A673 (cell line): ENCODE measurements around the gene IDE. TPM values are rescaled to one million over a fixed set of nuclear protein-coding genes. Genes with fewer than 3 reads are reported as not detected.

Experiments used
- BruUV-seq: library from RNA; stranded (reverse); fragments of 400-500 nt; replicated peaks from 2 replicates; lab custom pipeline; 2021; lab: Mats Ljungman, UMichigan
- CTCF ChIA-PET: fragments of 300-600 bp; sonication (Branson Sonifier 250); formaldehyde crosslinking; loops from one replicate; lab custom pipeline; 2022; ENCODE audit warnings: antibody characterized with exemption; lab: Charles Lee
- POLR2A ChIA-PET: fragments of 300-600 bp; sonication (Branson Sonifier 250); formaldehyde crosslinking; loops from one replicate; lab custom pipeline; 2022; ENCODE audit warnings: antibody characterized with exemption; ENCODE audit not compliant: low non-redundant PET; lab: Charles Lee
- DNase-seq: peaks from one replicate; pipeline ENCODE4 v3.0.0-alpha.2; 2015; ENCODE audit warnings: low spot score
- H3K27ac ChIP-seq: fragments of 200-600 bp; sonication (generic); 2 replicates; pipeline ENCODE4 v1.5.1; 2016; ENCODE audit warnings: mixed run types, low read depth, mild to moderate bottlenecking, mixed read lengths, antibody characterized with exemption, low read length; ENCODE audit not compliant: poor library complexity, severe bottlenecking
- H3K27me3 ChIP-seq: fragments of 200-600 bp; sonication (generic); replicated peaks from 2 replicates; pipeline ENCODE4 v1.6.1; 2017; ENCODE audit warnings: mixed run types, low read depth, mild to moderate bottlenecking, mixed read lengths, antibody characterized with exemption, low read length; ENCODE audit not compliant: insufficient read depth, poor library complexity
- H3K36me3 ChIP-seq: fragments of 200-600 bp; sonication (generic); 2 replicates; pipeline ENCODE4 v1.6.1; 2016; ENCODE audit warnings: mixed run types, mild to moderate bottlenecking, mixed read lengths, antibody characterized with exemption, low read length; ENCODE audit not compliant: insufficient read depth, poor library complexity, severe bottlenecking
- H3K4me1 ChIP-seq: fragments of 200-600 bp; sonication (generic); 2 replicates; pipeline ENCODE4 v1.6.1; 2017; ENCODE audit warnings: mixed run types, mild to moderate bottlenecking, mixed read lengths, antibody characterized with exemption, low read length; ENCODE audit not compliant: insufficient read depth, poor library complexity, severe bottlenecking
- H3K4me3 ChIP-seq: fragments of 200-600 bp; sonication (generic); 2 replicates; pipeline ENCODE4 v1.5.1; 2016; ENCODE audit warnings: low read depth, mixed run types, mild to moderate bottlenecking, mixed read lengths, low read length; ENCODE audit not compliant: poor library complexity, severe bottlenecking
- H3K9me3 ChIP-seq: fragments of 200-600 bp; sonication (generic); 2 replicates; pipeline ENCODE4 v1.6.1; 2016; ENCODE audit warnings: mixed run types, low read depth, mild to moderate bottlenecking, mixed read lengths, antibody characterized with exemption, low read length; ENCODE audit not compliant: poor library complexity, severe bottlenecking
- CTCF ChIP-seq: fragments of 300-800, 200-600 bp; sonication (generic); conservative IDR thresholded peaks from 2 replicates; pipeline ENCODE4 v1.5.1; 2017; ENCODE audit warnings: low read depth, mild to moderate bottlenecking, antibody characterized with exemption, low read length, moderate library complexity, mixed read lengths
- EZH2 ChIP-seq: fragments of 200-600 bp; sonication (generic); IDR thresholded peaks from 2 replicates; pipeline ENCODE4 v1.6.1; 2017; ENCODE audit warnings: borderline replicate concordance, low read depth, mild to moderate bottlenecking, mixed read lengths, antibody characterized with exemption, low read length; ENCODE audit not compliant: poor library complexity, severe bottlenecking
- intact Hi-C: fragments of 100-400 bp; cut with micrococcal nuclease; formaldehyde crosslinking; loops from one replicate; pipeline ENCODE4 v1.10.0; 2022; ENCODE audit not compliant: unreplicated experiment
- total RNA-seq: library from RNA; stranded (reverse); gene quantifications from 2 replicates; pipeline ENCODE4 v1.2.3, GENCODE V29; 2021

The IDE gene
- total RNA-seq, 1 experiment from 2014 or later = 87.8 TPM

GRCh38 chr10:92593619-92594588 lies 20.0 kb upstream of the IDE start:
- H3K9me3 ChIP-seq = peaks cover 7% of the 10 kb centered on the region
- no peak for DNase-seq
- H3K4me1 ChIP-seq = peaks cover 20% of the 10 kb centered on the region
- H3K36me3 ChIP-seq = peaks cover 8% of the 10 kb centered on the region
- no peaks in the 10 kb centered on the region for H3K27me3 ChIP-seq
- TSS peak; percentile 37 for BruUV-seq
- TF ChIP-seq CTCF (no peak), EZH2 (no peak)
- peak overlapping the region; percentile 96 for H3K27ac ChIP-seq
- CTCF ChIA-PET = no interaction called here
- H3K4me3 ChIP-seq = peak overlapping the region; percentile 81
- POLR2A ChIA-PET = no interaction called here
- intact Hi-C loops = loop anchor here (10.0 kb wide), 1 partner anchor 251 kb away; the partner anchor contains the start of gene EXOC6

- BruUV-seq = no TSS peak
- peak within 1 kb of the TSS; percentile 96 for H3K27ac ChIP-seq
- TF ChIP-seq CTCF (no peak), EZH2 (no peak)
- intact Hi-C loops = loop anchor here (10.0 kb wide), 1 partner anchor 252 kb away; the partner anchor contains the start of gene EXOC6
- no peaks in the 10 kb centered on the region for H3K27me3 ChIP-seq
- H3K4me3 ChIP-seq = peak within 1 kb of the TSS; percentile 81
- DNase-seq = peak; percentile 99
- peaks cover 1% of the 10 kb centered on the region for H3K36me3 ChIP-seq
- ChIA-PET POLR2A (no interaction called here), CTCF (no interaction called here)
- H3K4me1 ChIP-seq = peaks cover 20% of the 10 kb centered on the region
- H3K9me3 ChIP-seq = peaks cover 2% of the 10 kb centered on the region
These were observed 19.1 kb upstream of the IDE start, which contains the start of gene KIF11 for GRCh38 chr10:92592761-92593618. Gene KIF11, plus strand, starts transcription at chr10:92593130. Its CDS starts 246 bp downstream, at chr10:92593376.

GRCh38 chr10:92591550-92592022 lies 17.7 kb upstream of the IDE start:
- no peaks in the 10 kb centered on the region for H3K36me3 ChIP-seq
- intact Hi-C loops = loop anchor here (10.0 kb wide), 1 partner anchor 253 kb away; the partner anchor contains the start of gene EXOC6
- DNase-seq = peak; percentile 95
- H3K27me3 ChIP-seq = no peaks in the 10 kb centered on the region
- TF ChIP-seq EZH2 (no peak), CTCF (no peak)
- H3K4me1 ChIP-seq = peaks cover 20% of the 10 kb centered on the region
- peak overlapping the region; percentile 96 for H3K27ac ChIP-seq
- H3K4me3 ChIP-seq = peak overlapping the region; percentile 81
- ChIA-PET CTCF (interaction anchor here (1.2 kb wide), 1 partner anchor 17 kb away, joined by 4 read pairs; the partner anchor contains the start of gene IDE), POLR2A (interaction anchor here (0.7 kb wide), 1 partner anchor 80 kb away, joined by 3 read pairs; no protein-coding TSS in a partner anchor)
- H3K9me3 ChIP-seq = no peaks in the 10 kb centered on the region
- no TSS peak for BruUV-seq
